ENCODE measurements around the gene PLK5.

GRCh38 chr19:1483979-1484428 lies 39.9 kb upstream of the PLK5 start:
- TF ChIP-seq CTCF (IDR thresholded peaks at IDR 0.05) (no peak), EZH2 (IDR thresholded peaks at IDR 0.05; ENCODE audit: borderline replicate concordance, insufficient read depth, low read depth, low read length, poor library complexity, severe bottlenecking) (no peak)
